GOT3 (cell line): Measurements from ENCODE around the gene TAF8.

ENCODE experiments used
- DNase-seq: peaks from one replicate; lab custom pipeline; 2025; ENCODE audit warnings: mixed read lengths; lab: John Stamatoyannopoulos, UW

The TAF8 gene

DNA sequence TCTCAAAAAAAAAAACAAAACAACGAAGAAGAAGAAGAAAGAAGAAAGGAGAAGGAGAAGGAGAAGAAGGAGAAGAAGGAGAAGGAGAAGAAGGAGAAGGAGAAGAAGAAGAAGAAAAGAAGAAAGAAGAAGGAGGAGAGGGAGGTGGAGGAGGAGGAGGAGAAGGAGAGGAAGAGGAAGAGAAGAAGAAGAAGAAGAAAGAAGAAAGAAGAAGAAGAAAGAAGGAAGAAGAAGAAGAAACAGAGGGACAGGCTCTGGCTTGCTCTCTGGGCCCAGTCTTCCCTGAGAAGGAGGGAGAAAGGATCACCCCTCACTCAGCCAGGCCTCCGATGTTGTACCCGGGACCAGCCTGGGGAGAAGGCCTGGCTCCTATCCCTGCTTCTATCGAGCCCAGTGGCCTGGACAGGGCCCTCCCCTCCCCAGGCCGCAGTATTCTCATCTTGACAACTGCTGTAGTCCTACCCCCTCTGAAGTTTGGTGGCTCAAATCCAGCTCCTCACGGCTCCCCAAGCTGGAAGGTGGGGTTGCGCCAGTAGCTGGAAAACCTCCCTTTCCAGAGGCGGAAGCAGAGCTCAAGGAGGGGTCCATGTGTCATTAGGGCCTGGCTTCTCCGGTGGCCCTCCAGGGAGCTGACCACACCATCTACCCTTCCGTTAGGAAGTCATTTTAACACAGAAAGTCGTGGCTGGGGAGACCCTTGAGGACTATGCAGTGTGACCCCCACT is 73.2 kb downstream of the TAF8 start:
- DNase-seq, result no peak

DNA sequence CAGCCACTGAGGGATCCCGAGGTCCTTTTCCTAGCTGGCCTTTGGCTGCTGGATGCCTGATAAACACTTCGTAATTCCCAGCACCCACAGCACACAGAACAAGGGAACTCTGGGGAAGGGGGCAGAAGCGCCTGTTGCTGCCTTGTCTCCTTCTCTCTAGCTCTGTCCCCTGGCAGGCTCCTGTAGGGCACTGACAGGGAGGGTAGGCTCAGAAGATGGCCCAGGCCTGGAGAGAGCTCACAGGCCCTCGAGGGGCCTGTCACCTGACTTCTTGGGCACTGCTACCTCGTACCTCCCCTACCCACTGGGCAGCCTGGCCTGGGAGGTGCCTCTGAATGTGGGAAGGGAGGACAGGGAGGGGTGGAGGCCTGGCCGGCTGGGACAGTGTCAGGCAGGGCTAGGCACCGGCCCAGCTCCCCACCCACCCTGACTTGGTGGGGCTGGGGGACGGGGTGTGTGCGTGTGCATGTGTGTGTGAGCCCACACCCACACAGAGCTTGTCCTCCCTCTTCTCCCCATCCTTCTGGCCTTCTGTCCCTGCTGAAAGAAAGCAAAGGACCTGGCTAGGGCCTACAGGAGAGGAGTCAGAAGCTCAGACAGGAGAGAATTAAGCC is 74.0 kb downstream of the TAF8 start:
- no peak for DNase-seq

DNA sequence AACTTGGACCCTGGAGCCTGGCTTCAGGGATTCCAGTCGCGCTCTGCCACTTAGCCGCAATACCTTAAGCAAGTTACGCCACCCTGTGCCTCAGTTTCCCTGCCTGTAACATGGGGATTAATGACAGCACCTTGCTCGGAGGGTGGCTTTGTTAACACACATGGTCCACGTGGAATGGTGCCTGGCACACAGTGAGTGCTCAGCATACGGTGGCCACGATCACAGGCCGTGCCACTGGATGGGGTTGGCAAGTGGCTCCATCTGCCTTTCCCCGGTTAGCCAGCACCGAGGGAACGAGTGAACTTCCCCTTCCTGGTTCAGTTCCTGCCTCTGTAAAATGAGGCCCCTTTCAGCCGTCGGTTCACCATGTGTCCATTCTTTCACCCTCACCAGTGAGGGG is 74.9 kb downstream of the TAF8 start:
- no peak for DNase-seq

DNA sequence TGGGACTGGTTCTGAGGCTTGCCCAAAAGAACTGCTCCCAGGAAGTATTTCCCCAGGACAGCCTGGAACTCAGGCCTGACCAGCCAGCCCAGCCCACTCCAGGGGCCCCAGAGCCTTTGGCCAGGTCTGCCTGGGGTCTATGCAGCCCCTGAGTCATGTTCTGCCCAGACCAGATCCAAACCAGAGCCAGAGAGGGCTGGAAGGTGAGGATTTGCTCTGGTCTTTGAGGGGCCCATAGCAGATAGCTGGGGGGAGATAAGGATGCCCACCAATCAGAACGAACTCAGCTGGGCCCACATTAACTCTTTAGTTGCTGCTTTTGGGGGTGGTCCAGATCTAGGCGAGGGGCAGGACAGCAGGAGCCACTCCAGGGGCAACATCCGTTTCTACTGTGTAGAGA is 75.3 kb downstream of the TAF8 start:
- no peak for DNase-seq

DNA sequence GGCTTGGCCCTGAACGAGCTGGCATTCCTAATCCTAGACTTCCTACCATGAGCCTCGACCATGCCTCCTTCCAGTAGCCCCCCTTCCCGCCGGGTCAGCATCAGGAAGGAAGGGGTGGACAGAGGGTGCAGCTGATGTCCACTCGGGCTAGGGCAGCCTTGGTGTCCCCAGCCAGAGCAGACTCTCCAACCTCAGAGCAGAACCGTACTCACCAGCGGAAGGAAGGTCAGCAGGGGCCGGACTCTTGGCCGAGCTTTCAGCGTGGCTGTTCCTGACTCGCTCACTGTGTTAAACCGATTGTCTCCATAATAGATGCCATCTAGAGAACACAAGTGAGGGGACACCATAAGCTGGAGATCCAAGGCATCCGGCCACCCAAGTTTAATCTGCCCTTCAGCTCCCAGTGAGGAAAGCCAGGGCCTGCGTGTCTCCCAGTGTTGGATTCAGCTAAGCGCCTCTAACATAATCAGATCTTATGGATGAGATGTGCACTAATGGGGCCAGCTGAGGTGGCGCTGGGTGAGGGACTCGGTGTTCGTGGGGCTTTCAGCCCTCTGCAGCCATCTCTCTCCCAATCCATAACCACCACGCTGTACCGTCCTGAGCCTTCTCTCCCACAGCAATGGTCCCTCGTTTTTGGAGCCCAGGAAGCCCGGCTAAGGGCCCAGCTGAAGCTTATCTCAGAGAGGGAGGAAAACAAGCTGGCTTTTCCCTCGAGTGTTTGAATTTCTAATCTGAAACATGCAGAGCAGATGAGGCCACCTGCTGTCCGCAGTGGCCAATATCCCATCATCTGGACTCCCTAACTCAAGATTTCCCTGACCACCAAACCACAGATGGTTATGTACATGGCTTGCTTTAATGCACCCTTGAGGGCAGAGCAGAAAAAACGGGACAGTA is 78.4 kb downstream of the TAF8 start:
- DNase-seq, result no peak

DNA sequence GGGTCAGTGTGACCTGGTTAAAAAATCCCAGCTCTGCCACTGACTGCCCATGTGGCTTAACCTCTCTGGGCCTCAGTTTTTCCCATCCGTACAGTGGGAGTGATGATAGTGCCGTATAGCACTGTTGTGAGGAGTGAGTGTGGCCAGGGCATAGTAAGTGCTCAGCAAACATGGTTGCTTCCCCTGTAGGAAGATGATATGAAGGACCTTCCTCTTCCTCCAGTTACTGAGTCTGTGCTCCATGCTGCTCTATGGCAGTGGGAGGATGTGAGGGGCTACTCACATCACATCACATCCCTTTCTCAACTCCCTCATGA is 79.0 kb downstream of the TAF8 start:
- no peak for DNase-seq

DNA sequence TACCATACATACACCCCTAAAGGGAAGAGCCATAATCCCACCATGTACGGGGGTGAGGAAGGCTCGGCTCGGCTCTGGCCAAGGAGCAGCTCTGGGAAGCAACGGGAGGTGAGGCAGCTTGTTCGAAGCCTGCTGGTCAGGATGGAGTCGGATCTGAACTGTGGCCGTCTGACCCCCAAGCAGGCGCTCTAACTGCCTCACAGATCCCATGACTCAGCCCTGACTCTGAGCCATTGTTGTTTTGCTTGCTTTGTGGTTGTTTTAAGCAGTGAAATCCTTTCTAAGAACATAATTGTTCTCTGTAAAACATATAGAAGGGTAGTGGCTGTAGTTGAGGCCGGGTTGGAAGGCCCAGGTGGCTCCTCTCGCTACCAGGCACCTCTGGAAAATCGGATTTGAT is 81.2 kb downstream of the TAF8 start:
- no peak for DNase-seq

DNA sequence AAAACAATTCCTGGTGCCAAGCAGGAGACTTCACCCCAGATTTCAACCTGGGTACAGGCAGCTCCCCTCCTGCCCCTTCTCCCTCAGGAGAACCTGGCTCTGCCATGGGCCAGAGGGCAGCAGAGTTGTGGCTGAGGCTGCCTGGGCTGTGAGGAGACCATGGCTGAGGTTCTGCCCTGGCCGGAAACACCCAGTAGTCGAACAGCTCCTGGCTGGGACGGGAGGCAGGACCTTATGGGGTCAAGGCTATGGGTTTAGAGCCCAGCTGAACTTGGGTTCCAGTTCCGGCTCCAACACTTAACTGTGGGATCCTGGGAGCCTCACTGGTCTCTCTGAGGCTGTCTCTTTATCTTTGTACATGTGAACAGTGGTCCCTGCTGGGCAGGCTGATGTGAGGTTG is 83.6 kb downstream of the TAF8 start:
- DNase-seq, result no peak

DNA sequence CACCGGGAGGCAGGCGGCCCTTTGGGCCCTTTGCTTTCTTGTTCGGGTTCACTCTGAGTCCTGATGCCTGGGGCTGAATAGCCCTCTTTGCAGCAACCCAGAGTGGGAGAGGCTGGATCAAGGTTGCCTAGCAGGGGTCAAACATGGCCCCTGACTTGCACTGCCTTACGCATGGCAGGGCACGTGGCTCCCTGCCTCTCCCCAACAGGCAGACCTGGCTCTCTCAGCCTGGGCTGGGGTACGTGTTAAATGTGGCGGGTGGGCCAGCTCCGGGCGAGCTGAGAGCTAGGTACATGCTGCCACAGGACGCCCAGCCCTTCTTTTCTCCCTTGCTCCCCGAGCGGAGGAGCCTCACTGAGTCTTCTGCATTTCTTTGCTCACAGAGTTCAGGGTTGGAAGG is 84.8 kb downstream of the TAF8 start:
- DNase-seq, result no peak

DNA sequence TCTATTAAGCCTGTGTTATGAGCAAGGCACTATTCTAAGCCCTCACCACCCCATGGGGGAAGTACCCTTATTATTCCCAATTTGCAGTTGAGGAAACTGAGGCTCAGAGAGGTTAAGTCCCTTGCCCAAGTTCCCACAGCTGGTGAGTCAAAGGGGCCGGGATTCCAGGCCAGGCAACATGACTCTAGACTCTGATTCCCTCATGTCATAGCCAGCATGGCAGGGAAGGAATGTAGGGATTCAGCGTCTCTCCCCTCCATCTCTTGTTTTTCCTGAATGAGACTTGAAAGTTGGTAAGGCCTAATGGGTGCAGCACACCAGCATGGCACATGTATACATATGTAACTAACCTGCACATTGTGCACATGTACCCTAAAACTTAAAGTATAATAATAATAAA is 85.4 kb downstream of the TAF8 start:
- DNase-seq, result no peak

DNA sequence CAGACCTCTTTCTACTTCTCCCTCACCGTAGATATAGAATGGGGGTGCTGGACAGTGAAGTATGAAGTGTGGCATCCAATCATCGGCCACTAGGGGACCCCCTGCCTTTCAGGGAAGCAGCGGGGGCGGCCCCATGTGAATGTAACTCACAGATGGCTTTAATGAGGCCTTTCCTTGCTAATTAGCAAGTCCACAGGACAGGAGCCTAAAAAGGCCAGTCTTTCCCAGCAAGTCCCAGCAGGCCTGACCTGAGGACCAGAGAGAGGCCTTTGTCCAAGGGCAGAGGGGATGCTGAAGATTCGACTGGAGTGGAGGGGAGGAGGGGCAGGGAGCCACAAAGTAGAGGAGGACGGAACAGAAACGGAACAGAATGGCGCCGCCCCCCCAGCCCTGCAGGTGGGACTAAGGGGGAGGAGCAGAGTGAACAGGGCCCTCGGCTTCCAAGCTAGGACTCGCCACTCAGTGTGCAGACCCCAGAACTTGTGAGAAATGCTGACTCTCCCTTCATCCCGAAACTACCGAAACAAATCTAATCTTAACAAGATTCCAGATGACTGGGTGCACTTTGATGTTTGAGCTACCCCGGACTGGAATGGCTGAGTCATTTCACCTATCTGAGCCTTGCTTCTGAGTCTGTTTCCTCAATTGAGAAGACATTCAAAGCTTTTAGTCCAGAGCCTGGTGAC is 86.3 kb downstream of the TAF8 start:
- DNase-seq, result no peak
